IMR-90 (cell line): ENCODE data around the gene TREM1.

Experiments used
- BHLHE40 ChIP-seq: fragments of 150-350 bp; IDR thresholded peaks from 2 replicates; pipeline ENCODE4 v1.6.1; 2016; ENCODE audit warnings: mild to moderate bottlenecking, low read depth, low read length
- FOS ChIP-seq: fragments of 150-350 bp; IDR thresholded peaks from 2 replicates; pipeline ENCODE4 v1.6.1; 2016; ENCODE audit warnings: low read depth, low read length
- MXI1 ChIP-seq: IDR thresholded peaks from 2 replicates; pipeline ENCODE4 v1.6.1; 2012; ENCODE audit warnings: low read depth, mild to moderate bottlenecking, low read length, moderate library complexity, borderline replicate concordance
- POLR2A ChIP-seq: IDR thresholded peaks from 2 replicates; pipeline ENCODE4 v1.6.1; 2012; ENCODE audit warnings: mild to moderate bottlenecking, low read depth, low read length
- RAD21 ChIP-seq: IDR thresholded peaks from 2 replicates; pipeline ENCODE4 v1.6.1; 2012; ENCODE audit warnings: low read length, improper control_type of control experiment
- TF ChIP-seq, protein P1 (sequence below): conservative IDR thresholded peaks from 2 replicates; pipeline ENCODE4 v1.5.1; 2012; ENCODE audit warnings: mild to moderate bottlenecking, low read depth, low read length, improper control_type of control experiment
- TF ChIP-seq, protein P2 (sequence below): fragments of 150-350 bp; IDR thresholded peaks from 2 replicates; pipeline ENCODE4 v1.6.1; 2017; ENCODE audit warnings: mild to moderate bottlenecking, antibody characterized with exemption, low read length, low read depth

DNA sequence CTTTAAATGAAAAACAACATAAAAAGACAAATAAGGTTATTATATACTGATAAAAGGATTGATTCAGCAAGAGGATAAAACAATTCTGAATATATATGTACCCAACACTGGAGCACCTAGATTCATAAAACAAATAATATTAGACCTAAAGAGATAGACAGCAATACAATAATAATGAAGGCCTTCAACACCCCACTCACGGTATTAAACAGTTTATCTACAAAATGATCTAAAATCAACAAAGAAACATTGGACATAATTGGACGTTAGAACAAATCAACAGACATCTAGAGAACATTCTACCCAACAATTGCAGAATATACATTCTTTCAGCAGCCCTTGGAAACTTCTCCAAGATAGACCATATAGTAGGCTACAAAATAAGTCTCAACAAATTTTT is 24.1 kb downstream of the TREM1 start:
- TF ChIP-seq RAD21 = no peak
- TF ChIP-seq, protein P1, sequence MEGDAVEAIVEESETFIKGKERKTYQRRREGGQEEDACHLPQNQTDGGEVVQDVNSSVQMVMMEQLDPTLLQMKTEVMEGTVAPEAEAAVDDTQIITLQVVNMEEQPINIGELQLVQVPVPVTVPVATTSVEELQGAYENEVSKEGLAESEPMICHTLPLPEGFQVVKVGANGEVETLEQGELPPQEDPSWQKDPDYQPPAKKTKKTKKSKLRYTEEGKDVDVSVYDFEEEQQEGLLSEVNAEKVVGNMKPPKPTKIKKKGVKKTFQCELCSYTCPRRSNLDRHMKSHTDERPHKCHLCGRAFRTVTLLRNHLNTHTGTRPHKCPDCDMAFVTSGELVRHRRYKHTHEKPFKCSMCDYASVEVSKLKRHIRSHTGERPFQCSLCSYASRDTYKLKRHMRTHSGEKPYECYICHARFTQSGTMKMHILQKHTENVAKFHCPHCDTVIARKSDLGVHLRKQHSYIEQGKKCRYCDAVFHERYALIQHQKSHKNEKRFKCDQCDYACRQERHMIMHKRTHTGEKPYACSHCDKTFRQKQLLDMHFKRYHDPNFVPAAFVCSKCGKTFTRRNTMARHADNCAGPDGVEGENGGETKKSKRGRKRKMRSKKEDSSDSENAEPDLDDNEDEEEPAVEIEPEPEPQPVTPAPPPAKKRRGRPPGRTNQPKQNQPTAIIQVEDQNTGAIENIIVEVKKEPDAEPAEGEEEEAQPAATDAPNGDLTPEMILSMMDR = no peak
- TF ChIP-seq, protein P2, sequence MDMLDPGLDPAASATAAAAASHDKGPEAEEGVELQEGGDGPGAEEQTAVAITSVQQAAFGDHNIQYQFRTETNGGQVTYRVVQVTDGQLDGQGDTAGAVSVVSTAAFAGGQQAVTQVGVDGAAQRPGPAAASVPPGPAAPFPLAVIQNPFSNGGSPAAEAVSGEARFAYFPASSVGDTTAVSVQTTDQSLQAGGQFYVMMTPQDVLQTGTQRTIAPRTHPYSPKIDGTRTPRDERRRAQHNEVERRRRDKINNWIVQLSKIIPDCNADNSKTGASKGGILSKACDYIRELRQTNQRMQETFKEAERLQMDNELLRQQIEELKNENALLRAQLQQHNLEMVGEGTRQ = no peak
- TF ChIP-seq POLR2A = no peak
- TF ChIP-seq FOS = no peak
- TF ChIP-seq BHLHE40 = no peak
- no peak for TF ChIP-seq MXI1
